ENCODE data around the gene CBFA2T3. TPM values are rescaled to one million over a fixed set of nuclear protein-coding genes. Genes with fewer than 3 reads are reported as not detected.

CBFA2T3 gene
- total and polyA plus RNA-seq, 9 donors: 0.53 to 2.8 (median 1.2) TPM; not detected in 1

GRCh38 chr16:88992351-88993165, 15.6 kb upstream of the CBFA2T3 start:
- Histone ChIP-seq H3K4me3 (no peak overlapping the region), H3K9me3 (peaks cover under 1 to 4% of the 10 kb centered on the region in 2 donors), H3K27ac (no peak overlapping the region), H3K36me3 (no peaks in the 10 kb centered on the region), H3K4me1 (ENCODE audit: insufficient read depth) (no peaks in the 10 kb centered on the region), H3K27me3 (no peaks in the 10 kb centered on the region)
- TF ChIP-seq CTCF (IDR thresholded peaks at IDR 0.05) (no peak), EP300 (IDR thresholded peaks at IDR 0.05) (no peak), POLR2A (IDR thresholded peaks at IDR 0.05) (no peak)
- DNase-seq: no peak
- intact Hi-C loops (cut with DNase I): no loop called here
- 36 to 42% (median 37%) methylated on average over 35 to 36 of the region's 36 CpGs for WGBS, 3 donors

DNA sequence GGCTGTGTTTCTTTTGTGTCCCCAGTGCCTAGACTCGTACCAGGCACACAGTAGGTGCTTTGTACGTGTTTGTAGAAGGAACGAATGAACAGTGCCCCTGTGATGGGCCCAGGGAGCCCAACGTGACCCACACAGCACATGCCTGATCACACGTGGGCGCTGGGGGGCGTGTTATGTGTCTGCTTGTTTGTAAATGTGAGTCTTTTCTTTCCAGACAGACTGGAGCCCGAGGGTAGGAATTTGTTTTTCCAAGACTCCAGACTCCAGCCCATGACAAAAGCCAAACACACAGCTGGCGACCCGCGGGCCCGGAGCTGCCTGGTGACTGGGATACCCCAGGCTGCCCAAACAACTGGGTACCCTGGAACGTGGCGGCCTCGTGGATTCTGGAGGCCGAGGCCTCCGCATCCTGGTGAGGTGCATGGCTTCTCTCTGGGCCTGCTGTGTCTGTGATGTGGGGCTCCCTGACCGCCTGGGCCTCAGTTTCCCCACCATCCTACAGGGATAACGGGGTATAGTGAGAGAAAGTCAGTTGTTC, 14.9 kb upstream of the CBFA2T3 start:
- Histone ChIP-seq H3K27ac (no peak overlapping the region), H3K4me3 (no peak overlapping the region), H3K27me3 (no peaks in the 10 kb centered on the region), H3K9me3 (no peaks in the 10 kb centered on the region), H3K4me1 (ENCODE audit: insufficient read depth) (no peaks in the 10 kb centered on the region), H3K36me3 (no peaks in the 10 kb centered on the region)
- 62 to 77% (median 68%) methylated on average over 19 of the region's 19 CpGs for WGBS, 3 donors
- no peak for TF ChIP-seq EP300 (IDR thresholded peaks at IDR 0.05)
- no peak for TF ChIP-seq CTCF (IDR thresholded peaks at IDR 0.05)
- no peak for TF ChIP-seq POLR2A (IDR thresholded peaks at IDR 0.05)
- intact Hi-C loops (cut with DNase I): no loop called here
- DNase-seq: no peak

DNA sequence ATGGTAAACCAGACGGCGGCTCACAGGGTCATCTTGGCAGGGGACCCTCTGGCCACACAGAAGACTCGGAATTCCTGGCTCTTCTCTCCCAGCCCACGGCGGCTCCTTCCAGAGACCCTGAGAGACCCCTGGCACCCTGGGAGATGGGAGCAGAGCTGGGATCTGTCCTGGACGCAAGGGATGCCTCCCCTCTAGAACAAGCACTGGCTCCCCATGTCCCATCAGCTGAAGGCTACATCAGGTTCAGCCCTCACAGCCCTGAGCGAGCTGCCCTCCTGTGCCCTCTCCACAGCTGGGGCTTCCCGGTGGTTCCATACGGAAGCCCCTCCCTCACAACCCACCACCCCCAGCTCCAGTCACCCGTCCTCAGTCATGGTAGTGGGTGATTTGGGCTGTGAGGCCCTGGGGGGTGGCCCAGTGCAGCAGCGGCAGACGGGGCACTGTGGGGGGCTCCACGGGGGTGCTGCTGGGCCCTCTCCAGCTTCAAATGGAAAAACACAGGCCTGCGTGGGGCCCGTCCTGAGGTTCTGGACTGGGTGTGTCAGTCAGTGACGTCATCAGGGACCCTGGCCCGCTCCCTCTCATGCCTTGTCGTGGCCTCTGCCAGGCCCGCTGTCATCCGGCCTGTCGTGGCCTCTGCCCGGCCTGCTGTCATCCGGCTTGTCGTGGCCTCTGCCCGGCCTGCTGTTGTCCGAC, 13.0 kb upstream of the CBFA2T3 start:
- no peak for DNase-seq
- intact Hi-C loops (cut with DNase I): no loop called here
- WGBS, 3 donors: 65 to 70% (median 68%) methylated on average over 24 to 26 of the region's 26 CpGs
- Histone ChIP-seq H3K4me1 (ENCODE audit: insufficient read depth) (no peaks in the 10 kb centered on the region), H3K27me3 (no peaks in the 10 kb centered on the region), H3K27ac (no peak overlapping the region), H3K36me3 (no peaks in the 10 kb centered on the region), H3K4me3 (no peak overlapping the region), H3K9me3 (no peaks in the 10 kb centered on the region)
- TF ChIP-seq POLR2A (IDR thresholded peaks at IDR 0.05): no peak

DNA sequence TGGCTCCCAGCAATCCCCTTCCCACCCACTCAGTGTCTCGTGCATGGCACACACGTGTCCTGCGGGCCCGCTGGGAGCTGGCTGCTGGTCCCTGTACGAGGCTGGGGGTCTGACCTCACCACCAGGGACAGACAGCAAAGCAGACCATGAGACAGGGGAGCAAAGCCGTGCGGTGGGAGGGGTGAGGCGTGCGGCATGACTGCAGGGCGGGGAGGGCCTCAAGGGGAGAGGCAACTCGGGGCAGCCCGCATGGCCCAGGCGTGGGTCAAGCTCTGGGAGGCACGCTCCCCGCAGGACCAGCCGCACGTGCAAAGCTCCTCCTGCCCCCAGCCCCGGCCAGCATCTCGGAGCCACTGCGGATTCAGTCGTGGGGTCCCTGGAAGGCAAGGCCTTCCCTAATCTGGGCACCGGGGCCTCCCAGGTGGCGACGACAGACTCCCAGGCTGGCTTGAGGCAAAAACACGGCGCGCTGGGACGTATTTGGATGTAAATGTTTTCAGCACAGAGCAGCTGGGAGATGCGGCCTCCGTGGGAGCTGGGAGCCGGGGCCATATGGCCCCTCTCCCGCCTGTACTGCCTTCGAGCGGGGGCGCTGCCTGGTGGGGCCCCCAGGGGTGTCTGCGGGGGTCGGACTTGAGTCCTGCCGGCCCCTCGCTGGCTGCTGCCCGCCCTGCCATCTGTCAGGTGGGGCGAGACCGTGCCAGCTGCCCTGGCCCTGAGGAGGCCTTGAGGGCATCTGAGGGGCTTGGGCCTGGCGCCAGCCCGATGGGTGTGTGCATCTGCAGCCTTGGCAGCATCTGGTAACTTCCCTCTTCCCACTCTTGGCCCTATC, 12.2 kb upstream of the CBFA2T3 start:
- H3K27me3 ChIP-seq: no peaks in the 10 kb centered on the region
- intact Hi-C loops (cut with DNase I): no loop called here
- WGBS, 3 donors: 23 to 28% (median 26%) methylated on average over 33 to 44 of the region's 44 CpGs

More for the DNA sequence above, 12.2 kb upstream of the CBFA2T3 start:
- H3K36me3 ChIP-seq: no peaks in the 10 kb centered on the region
- H3K27ac ChIP-seq: no peak overlapping the region
- no peaks in the 10 kb centered on the region for H3K9me3 ChIP-seq
- no peak for DNase-seq
- H3K4me1 ChIP-seq (ENCODE audit: insufficient read depth): no peaks in the 10 kb centered on the region
- no peak overlapping the region for H3K4me3 ChIP-seq
- TF ChIP-seq POLR2A (IDR thresholded peaks at IDR 0.05): no peak
- TF ChIP-seq CTCF (IDR thresholded peaks at IDR 0.05): no peak
- no peak for TF ChIP-seq EP300 (IDR thresholded peaks at IDR 0.05)
